Measurements from ENCODE around the gene IGF2BP3. TPM values are rescaled to one million over a fixed set of nuclear protein-coding genes. Genes with fewer than 3 reads are reported as not detected.
A peak's percentile ranks its signal among the peaks of the same experiment; 100 is the strongest.
"Not testable (repeated sequence)": the region's sequence is repeated elsewhere in the genome, so short reads cannot be mapped to it uniquely, and the experiment has no call there.

IGF2BP3 gene
- total RNA-seq, 1 experiment from 2014 or later, result 80.2 TPM

DNA sequence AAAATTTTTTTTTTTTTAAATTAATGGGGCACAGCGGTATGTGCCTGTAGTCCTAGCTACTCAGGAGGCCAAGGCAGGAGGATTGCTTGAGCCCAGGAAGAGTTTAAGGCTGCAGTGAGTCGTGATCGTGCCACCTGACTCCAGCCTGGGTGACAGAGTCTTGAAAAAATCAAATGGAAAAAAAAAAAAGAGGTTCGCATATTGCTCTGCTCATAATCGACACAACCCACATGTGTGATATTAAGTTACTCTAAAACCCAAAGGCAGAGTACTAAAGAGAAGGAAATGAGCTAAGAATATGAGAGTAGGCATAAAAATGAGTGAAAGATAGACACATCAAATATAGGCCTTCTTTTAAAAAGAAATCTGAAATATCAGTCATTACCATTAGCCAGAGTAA, 66.3 kb downstream of the IGF2BP3 start:
- no TSS peak for BruUV-seq (replicated peaks)
- peaks cover 13% of the 10 kb centered on the region for H3K36me3 ChIP-seq (ENCODE audit: control insufficient read depth, insufficient read depth, low read length)
- ATAC-seq (no peak), DNase-seq (ENCODE audit: low read depth, low spot score) (no peak)
- H3K4me1 ChIP-seq (ENCODE audit: control insufficient read depth, insufficient read depth, low read length), result no peaks in the 10 kb centered on the region
- POLR2A ChIA-PET, result no interaction called here
- H3K4me3 ChIP-seq (ENCODE audit: low read depth in 2 of 2, low read length in 2 of 2), result no peak overlapping the region
- TF ChIP-seq TCF7L2 (IDR thresholded peaks at IDR 0.05; ENCODE audit: low read depth, low read length) (no peak), SIN3A (IDR thresholded peaks at IDR 0.05; ENCODE audit: borderline replicate concordance, insufficient read depth, low read depth, low read length) (no peak), POLR2AphosphoS5 (IDR thresholded peaks at IDR 0.05; ENCODE audit: low read depth, low read length) (no peak)
- TF ChIP-seq, protein P1, sequence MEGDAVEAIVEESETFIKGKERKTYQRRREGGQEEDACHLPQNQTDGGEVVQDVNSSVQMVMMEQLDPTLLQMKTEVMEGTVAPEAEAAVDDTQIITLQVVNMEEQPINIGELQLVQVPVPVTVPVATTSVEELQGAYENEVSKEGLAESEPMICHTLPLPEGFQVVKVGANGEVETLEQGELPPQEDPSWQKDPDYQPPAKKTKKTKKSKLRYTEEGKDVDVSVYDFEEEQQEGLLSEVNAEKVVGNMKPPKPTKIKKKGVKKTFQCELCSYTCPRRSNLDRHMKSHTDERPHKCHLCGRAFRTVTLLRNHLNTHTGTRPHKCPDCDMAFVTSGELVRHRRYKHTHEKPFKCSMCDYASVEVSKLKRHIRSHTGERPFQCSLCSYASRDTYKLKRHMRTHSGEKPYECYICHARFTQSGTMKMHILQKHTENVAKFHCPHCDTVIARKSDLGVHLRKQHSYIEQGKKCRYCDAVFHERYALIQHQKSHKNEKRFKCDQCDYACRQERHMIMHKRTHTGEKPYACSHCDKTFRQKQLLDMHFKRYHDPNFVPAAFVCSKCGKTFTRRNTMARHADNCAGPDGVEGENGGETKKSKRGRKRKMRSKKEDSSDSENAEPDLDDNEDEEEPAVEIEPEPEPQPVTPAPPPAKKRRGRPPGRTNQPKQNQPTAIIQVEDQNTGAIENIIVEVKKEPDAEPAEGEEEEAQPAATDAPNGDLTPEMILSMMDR (IDR thresholded peaks at IDR 0.05), result no peak
- TF ChIP-seq, protein P2, sequence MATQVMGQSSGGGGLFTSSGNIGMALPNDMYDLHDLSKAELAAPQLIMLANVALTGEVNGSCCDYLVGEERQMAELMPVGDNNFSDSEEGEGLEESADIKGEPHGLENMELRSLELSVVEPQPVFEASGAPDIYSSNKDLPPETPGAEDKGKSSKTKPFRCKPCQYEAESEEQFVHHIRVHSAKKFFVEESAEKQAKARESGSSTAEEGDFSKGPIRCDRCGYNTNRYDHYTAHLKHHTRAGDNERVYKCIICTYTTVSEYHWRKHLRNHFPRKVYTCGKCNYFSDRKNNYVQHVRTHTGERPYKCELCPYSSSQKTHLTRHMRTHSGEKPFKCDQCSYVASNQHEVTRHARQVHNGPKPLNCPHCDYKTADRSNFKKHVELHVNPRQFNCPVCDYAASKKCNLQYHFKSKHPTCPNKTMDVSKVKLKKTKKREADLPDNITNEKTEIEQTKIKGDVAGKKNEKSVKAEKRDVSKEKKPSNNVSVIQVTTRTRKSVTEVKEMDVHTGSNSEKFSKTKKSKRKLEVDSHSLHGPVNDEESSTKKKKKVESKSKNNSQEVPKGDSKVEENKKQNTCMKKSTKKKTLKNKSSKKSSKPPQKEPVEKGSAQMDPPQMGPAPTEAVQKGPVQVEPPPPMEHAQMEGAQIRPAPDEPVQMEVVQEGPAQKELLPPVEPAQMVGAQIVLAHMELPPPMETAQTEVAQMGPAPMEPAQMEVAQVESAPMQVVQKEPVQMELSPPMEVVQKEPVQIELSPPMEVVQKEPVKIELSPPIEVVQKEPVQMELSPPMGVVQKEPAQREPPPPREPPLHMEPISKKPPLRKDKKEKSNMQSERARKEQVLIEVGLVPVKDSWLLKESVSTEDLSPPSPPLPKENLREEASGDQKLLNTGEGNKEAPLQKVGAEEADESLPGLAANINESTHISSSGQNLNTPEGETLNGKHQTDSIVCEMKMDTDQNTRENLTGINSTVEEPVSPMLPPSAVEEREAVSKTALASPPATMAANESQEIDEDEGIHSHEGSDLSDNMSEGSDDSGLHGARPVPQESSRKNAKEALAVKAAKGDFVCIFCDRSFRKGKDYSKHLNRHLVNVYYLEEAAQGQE (IDR thresholded peaks at IDR 0.05; ENCODE audit: insufficient read depth in 1 of 2, low read depth in 2 of 2, low read length in 1 of 2), result no peak
- intact Hi-C loops (cut with micrococcal nuclease; ENCODE audit: unreplicated experiment) (no loop called here), in situ Hi-C loops (cut with HindIII; ENCODE audit: low pct_unique_long_range_greater_than_20kb, low sequenced_read_pairs) (no loop called here)
- CTCF ChIA-PET, result interaction anchor here (0.6 to 0.7 kb wide), 3 partner anchors 16 to 207 kb away, joined by 3 to 7 read pairs (median 4); no protein-coding TSS in a partner anchor
- no peaks in the 10 kb centered on the region for H3K27me3 ChIP-seq (ENCODE audit: control insufficient read depth, insufficient read depth, low read length)
- no peak overlapping the region for H3K27ac ChIP-seq (ENCODE audit: low read length)
- H3K9me3 ChIP-seq (ENCODE audit: control insufficient read depth, insufficient read depth, low read depth, low read length), result no peaks in the 10 kb centered on the region

DNA sequence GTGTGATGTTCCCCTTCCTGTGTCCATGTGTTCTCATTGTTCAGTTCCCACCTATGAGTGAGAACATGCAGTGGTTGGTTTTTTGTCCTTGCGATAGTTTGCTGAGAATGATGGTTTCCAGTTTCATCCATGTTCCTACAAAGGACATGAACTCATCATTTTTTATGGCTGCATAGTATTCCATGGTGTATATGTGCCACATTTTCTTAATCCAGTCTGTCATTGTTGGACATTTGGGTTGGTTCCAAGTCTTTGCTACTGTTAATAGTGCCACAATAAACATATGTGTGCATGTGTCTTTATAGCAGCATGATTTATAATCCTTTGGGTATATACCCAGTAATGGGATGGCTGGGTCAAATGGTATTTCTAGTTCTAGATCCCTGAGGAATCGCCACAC, 72.2 kb downstream of the IGF2BP3 start:
- BruUV-seq (replicated peaks), result TSS peak; percentile 19
- DNase-seq (ENCODE audit: low read depth, low spot score); H3K27me3 ChIP-seq (ENCODE audit: control insufficient read depth, insufficient read depth, low read length); H3K4me1 ChIP-seq (ENCODE audit: control insufficient read depth, insufficient read depth, low read length); ATAC-seq; intact Hi-C loops (cut with micrococcal nuclease; ENCODE audit: unreplicated experiment); POLR2A ChIA-PET; H3K36me3 ChIP-seq (ENCODE audit: control insufficient read depth, insufficient read depth, low read length); in situ Hi-C loops (cut with HindIII; ENCODE audit: low pct_unique_long_range_greater_than_20kb, low sequenced_read_pairs); H3K27ac ChIP-seq (ENCODE audit: low read length); CTCF ChIA-PET; H3K4me3 ChIP-seq (ENCODE audit: low read depth in 2 of 2, low read length in 2 of 2); H3K9me3 ChIP-seq (ENCODE audit: control insufficient read depth, insufficient read depth, low read depth, low read length): not testable (repeated sequence)

DNA sequence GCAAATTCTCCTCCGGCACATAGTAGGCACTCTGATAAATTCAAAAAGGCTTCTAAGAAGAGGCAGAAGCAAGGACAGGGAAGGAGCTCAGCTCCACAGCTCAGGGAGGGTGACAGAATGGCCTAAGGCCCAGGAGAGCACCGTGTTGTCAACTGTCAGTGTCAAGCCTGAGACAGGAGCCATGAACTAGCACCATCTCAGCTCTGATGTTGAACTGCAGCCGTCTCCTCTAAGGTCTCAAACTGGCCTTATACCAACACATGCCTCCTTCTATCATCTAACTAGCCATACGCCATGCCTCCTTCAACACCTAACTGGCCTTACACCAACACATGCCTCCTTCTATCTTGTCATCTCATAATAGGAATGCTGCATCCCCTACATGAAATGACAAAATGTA, 73.0 kb downstream of the IGF2BP3 start:
- ATAC-seq (peak; percentile 70), DNase-seq (ENCODE audit: low read depth, low spot score) (no peak)
- H3K4me3 ChIP-seq (ENCODE audit: low read depth in 2 of 2, low read length in 2 of 2), result no peak overlapping the region
- ChIA-PET POLR2A (no interaction called here), CTCF (no interaction called here)
- peaks cover 4% of the 10 kb centered on the region; the same call in 1 of the 2 replicates for H3K36me3 ChIP-seq (ENCODE audit: control insufficient read depth, insufficient read depth, low read length)
- H3K27ac ChIP-seq (ENCODE audit: low read length), result no peak overlapping the region
- H3K4me1 ChIP-seq (ENCODE audit: control insufficient read depth, insufficient read depth, low read length), result 0 out of 2 replicates have a peak, but pooled peaks cover 4% of the 10 kb centered on the region
- in situ Hi-C loops (cut with HindIII; ENCODE audit: low pct_unique_long_range_greater_than_20kb, low sequenced_read_pairs), result no loop called here
- BruUV-seq (replicated peaks), result no TSS peak
- intact Hi-C loops (cut with micrococcal nuclease; ENCODE audit: unreplicated experiment), result no loop called here
- no peaks in the 10 kb centered on the region for H3K9me3 ChIP-seq (ENCODE audit: control insufficient read depth, insufficient read depth, low read depth, low read length)
- no peaks in the 10 kb centered on the region for H3K27me3 ChIP-seq (ENCODE audit: control insufficient read depth, insufficient read depth, low read length)
- TF ChIP-seq TCF7L2 (IDR thresholded peaks at IDR 0.05; ENCODE audit: low read depth, low read length) (no peak), SIN3A (IDR thresholded peaks at IDR 0.05; ENCODE audit: borderline replicate concordance, insufficient read depth, low read depth, low read length) (no peak), POLR2AphosphoS5 (IDR thresholded peaks at IDR 0.05; ENCODE audit: low read depth, low read length) (no peak)
- TF ChIP-seq, protein P2 (IDR thresholded peaks at IDR 0.05; ENCODE audit: insufficient read depth in 1 of 2, low read depth in 2 of 2, low read length in 1 of 2), result no peak
- TF ChIP-seq, protein P1 (IDR thresholded peaks at IDR 0.05), result no peak

Data from Panc1 (cell line).